ENCODE results near the gene CALML3.

CALML3 gene

DNA sequence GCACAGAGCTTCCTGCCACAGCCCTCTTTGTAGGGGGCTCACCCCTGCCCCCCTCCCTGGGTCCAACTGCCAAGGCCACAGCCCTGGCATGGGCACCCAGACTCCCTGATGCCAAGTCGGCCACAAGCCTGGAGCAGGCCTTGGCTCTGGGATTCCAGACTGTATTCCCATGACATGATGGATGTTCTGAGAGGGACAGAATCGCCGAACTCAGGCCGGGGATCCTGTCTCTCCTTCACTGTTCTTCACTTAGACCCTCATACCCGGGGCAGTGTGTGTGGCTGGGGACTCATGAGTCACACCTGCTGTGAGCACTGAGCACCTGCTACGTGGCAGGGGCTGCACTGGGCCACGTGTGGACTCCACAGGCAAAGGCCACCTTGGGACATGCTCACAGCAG, 33.3 kb upstream of the CALML3 start:
- DNase-seq (ENCODE audit: low read depth in 2 of 2), result no peak

DNA sequence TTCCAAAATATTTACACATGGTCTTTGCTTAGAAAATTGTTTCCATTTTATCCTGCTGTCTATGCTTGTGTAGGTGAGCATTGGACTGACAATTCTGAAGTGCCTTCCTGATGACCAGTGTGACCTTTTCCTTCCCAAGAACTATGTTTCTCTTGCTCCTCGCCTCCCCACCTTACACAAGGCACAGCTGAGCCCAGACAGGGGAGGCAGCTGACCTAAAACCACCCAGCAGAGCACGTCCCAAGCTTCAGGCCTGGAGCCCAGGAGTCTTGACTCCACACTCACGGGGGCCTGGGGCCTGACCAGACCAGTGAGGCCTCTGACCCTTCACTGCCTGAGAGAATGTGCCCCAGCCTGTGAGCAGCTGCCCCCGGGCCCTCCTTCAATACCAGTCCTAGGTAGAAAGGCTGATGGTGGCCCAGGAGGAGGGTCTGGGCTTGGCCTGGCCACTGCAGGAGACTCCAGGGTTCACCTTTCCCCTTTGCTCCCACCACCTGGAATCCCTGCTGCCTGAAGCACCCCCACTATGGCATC, 32.4 kb upstream of the CALML3 start:
- no peak for DNase-seq (ENCODE audit: low read depth in 2 of 2)

DNA sequence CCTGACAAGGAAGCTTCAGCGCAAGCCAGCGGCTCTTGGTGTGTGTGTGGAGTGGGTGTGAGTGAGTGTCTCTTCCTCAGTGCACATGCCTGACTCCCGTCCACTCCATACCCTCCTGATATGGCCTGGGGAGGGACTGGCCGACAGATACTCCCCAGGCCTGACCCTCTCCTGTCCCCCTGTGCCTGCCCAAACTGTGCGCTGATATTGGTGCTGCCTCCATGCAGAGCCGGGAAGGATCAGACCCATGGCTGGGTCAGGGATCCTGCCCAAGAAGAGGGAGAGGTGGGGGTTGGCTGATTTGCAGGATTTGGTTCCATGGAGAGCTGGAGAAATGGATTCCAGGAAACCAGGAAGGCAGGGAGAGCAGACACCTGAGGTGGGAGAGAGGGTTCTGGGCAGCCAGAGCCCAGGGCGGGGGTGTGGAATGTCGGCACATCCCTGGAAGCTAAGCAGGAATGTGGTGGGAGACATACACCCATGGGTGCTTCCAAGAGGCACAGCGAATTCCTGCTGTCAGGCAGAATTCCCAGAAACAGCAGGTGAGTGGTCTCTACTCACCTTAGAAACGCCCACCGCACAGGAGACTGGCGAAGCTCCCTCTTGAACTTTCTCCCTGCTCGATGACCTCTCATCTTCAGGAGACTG, 31.7 kb upstream of the CALML3 start:
- DNase-seq (ENCODE audit: low read depth in 2 of 2), result no peak

DNA sequence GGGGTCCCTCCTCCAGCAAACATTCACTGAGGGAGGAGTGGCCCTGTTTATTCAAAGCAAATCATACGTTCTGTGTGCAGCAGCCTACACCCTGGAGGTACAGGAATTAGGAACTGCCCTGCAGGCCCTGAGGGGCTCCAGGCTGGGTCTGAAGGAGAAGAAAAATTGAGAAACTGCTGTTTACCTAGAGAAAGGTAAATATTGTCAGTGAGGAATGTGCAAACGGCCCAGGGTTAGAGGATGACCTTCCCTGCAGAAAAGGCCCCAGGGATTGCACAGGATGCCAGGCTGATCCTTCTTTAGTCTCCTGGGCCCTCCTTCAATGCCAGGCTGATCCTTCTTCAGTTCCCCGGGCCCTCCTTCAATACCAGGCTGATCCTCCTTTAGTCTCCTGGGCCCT, 31.1 kb upstream of the CALML3 start:
- DNase-seq (ENCODE audit: low read depth in 2 of 2), result no peak

DNA sequence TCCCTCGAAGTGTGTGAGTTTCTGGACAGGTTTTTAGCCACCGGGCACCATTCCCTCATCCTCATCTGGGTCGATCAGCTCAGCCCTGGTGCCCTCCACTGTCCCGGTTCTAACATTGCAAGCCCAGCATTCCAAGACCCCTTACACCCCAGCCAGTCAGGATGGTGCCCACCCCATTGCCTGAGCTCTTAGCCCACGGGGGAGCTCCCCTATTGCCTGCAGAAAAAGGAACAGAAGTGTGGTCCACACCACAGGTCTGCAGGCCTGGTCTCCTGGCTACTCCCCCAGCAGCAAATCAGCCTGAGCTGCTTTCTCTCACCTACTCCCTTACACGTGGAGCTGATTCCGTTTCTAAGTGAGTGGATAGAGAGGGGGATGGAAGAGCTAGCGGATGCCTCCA, 30.1 kb upstream of the CALML3 start:
- DNase-seq (ENCODE audit: low read depth in 2 of 2), result no peak

DNA sequence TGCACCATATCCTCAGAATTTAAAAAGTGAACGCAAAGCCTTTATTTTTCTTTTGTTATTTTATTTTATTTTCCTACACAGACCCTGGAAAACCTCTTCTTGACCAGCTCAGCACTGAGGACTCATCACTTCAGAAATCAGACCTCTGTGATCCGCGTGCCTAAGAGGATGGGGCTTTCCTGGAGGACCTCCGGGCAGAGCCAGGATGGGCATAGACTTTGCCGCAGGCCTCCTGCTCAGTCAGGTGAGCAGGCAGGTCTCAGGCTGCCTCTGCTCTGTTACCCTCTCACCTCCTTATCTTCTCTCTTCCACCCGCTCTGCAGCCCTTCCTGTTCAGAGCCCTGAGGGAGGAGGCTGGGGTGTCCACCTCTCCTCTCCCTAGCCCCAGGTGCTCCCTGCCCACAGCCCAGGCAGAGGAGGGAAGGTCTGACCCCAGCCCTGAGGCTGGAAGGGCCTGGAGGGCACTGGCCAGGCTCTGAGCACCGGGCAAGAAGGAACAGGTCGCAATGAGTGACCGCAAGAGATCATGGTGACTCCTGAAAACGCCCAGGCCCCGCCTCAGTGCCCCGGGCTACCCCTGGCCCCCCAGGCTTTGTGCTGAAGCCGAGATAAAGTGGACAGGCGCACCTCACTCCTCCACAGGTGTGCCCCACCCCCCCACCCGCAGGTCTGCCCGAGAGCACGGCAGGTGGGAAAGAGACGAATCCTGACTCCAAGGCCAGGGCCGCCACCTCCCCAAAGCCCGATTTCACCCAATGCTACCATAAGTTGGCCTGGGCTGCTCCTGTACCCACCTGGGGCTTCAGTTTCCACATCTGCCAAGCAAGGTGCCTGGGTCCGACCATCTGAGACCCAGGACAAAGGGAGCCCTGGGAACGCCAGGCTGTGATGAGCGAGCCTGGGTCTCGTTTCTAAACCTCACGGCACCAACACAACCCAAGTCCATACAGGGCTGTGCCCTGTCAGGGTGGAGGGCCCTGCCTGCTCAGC, 28.2 kb upstream of the CALML3 start:
- no peak for DNase-seq (ENCODE audit: low read depth in 2 of 2)

DNA sequence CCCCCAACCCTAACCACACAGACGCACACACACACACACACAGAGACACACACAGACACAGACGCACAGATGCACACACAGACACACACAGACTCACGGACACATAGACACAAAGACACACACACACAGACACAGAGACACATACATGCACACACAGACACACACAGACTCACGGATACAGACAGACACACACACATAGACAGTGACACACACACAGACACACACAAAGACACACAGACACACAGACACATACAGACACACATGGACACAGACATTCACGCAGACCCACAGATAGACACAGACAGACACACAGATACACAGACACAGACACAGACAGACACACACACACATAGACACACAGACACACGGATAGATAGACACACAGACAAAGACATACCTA, 27.5 kb upstream of the CALML3 start:
- no peak for DNase-seq (ENCODE audit: low read depth in 2 of 2)

DNA sequence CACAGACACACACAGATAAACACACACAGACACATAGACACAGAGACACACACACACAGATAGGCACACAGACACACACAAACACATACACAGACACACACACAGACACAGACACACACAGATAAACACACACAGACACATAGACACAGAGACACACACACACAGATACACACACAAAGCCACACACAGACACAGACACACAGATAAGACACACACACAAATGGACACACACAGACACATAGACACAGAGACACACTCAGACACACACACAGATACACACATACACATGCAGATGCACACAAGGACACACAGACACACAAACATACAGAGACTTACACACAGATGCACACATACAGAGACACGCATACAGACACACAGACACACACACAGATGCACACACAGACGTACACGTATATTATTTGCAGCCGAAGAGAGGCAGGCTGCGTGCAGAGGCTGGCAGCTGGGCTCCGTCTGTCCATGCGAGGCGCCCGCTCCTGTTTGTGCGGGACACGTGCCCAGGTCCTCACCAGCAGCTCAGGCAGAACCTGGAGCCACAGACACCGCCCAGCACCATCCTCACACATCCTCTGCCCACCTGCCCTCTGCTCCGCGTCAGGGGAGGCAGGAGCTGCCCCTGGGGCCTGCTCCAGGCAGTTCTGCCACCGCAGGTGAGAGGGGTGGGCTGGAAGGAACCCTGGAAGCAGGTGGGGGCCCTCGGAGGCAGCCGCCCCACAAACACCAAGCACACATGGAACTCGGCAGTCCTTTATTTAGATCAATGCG, 26.6 kb upstream of the CALML3 start:
- no peak for DNase-seq (ENCODE audit: low read depth in 2 of 2)

DNA sequence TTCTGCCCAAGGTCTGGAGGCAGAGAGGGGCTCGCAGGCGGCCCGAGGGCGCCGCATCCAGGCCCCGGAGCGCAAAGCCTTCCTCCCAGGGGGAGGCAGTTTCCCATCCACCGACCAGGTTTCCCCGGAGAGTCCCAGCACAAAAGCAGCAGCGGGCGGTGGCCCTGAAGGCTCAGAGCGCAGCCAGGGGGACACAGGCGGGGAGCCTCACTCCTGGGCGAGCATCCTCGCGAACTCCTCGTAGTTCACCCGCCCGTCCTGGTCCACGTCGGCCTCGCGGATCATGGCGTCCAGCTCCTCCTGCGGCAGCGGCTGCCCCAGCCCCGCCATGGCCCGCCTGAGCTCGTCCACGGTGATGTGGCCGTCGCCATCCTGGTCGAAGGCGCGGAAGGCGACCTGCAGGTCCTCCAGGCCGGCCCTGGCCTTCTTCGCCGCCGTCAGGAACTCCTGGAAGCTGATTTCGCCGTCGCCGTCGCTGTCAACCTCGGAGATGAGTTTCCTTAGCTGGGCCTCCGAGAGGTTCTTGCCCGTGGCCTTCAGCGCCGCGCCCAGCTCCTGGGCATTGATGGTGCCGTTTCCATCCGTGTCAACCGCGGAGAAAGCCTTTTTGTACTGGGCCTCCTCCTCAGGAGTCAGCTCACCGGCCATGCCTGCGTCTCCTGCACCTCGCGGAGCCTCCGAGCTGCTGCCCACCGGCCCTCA, 25.8 kb upstream of the CALML3 start:
- DNase-seq (ENCODE audit: low read depth in 2 of 2), result no peak

DNA sequence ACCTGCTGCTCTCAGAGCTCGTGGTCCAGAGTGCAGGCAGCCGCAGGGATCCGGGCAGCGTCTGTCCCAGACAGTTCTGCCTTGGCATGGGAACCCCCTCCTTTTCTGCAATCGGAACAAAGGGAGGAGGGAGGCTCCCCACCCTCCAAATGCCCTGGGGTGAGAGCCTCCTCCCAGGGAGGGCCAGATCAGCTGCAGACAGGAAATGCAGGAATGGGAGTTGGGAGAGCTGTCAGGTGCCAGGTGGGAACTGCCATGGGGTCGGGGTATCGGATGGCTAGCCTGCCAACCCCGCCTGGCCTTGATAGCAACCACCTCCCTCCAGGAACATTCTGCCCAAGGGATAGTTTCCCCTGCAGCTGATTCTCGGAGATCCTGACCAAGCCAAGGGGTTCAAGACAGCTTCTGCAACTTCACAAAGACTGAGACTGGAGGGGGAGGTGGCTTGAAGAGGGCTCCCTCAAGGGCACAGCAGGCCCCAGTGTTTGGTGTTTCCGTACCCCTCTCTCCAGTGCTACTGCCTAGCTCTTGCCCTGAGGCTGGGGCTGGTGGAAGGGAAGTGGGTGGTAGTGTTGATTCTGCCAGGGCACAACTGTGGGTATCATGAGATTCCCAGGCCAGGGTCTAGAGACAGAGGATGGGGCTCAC, 25.1 kb upstream of the CALML3 start, which contains the start of gene CALML5:
TSS of gene CALML5 (minus strand) at position 78 of the 648 bp plus-strand sequence. CDS start 132 bp downstream, outside the sequence.
- no peak for DNase-seq (ENCODE audit: low read depth in 2 of 2)

DNA sequence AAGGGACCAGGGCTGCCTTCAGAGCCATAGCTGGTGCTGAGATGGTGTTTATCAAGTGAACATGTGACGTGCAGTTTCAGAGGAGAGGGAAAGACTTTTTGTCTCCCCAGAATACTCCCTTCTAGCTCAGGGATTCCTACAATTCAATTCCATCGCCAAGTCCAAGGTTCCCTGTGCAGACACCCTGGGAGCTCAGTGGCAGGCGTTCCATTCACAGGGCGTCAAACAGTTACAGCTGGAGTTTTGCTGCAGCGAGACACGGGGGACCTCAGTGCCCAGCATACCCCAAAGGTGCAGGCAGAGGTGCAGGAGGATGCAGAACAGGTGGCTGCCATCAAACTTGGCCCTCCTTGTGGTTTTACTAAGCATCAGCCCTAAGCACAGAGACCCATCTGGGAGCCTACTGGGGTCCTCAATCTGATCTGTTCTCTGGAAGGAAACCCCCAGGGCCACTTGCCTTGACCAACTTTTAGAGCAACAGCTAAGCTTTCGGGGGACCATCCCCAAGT, 24.5 kb upstream of the CALML3 start:
- no peak for DNase-seq (ENCODE audit: low read depth in 2 of 2)

DNA sequence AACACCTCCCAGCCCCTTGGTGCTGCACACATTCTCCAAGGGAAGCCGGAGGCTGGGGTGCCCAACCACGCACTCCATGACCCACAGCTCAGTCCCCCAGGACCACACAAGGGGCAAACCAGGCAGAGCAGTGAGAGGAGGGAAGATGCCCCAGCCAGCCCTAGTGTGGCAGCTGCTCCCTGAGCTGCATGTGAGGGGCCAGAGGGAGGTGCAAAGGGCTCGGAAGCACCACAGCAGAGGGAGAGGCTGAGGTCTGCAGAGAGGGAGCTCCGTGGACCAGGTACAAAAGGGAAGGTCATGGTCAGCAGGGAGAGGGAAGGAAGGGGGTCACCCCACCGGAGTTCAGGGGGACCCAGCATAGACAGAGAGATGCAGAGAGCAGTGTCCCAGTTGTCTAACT, 23.9 kb upstream of the CALML3 start:
- DNase-seq (ENCODE audit: low read depth in 2 of 2), result no peak

DNA sequence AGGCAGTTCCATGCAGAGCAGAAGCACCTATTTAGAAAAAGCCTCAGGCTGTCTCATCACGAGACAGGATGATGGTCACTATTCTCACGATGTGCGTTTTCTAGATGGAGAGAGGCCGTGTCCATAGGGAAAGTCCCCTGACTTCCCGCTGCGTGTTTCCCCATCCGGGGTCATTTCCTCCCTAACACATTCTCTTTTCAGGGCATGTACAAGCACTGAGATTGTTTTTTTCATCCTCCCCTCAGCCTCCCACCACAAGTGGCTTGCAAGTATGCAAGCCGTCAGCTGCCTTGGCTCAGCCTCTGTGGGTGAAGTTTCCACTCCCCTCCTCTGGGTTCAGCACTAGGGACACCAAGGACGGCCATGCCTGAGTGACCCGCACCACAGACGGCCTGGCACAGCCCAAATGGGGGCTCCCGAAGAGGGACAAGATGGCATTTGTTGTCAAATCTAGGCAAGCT, 22.7 kb upstream of the CALML3 start:
- DNase-seq (ENCODE audit: low read depth in 2 of 2), result no peak

DNA sequence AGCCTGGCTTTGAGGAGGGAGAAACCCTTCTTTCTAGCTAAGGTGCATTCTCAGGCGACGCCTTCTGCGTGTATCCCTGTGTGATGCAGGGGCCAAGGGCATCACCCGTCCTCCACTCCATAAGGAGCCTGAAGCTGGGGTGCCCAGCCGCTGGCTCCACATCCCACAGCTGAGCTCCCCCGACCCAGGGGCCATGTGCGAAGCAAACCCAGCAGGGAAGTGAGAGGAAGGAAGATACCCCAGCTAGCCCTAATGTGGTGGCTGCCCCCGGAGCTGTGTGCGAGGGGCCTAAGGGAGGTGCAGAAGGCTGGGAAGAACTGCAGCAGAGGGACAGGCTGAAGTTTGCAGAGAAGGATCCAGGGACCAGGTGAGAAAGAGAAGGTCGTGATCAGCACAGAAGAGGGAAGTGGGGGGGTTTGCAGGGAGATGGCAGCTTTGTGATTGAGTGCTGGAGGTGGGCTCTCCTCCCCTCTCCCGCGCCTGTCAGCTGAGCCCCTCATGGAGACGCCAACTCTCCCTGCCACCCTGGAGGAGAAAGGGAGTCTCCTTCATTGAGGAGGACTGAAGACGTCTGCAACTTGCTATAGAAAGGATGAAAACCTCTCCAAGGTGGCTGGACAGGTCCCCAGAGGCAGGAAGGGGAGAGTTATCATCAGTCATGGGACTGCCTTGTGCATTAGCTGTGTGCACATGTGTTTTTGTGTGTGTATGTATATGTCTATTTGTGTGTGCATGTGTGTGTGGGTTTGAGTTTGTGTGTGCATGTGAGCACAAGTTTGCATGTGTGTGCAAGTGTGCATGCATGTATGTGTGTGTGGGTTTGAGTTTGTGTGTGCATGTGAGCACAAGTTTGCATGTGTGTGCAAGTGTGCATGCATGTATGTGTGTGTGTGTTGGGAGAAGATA, 21.9 kb upstream of the CALML3 start:
- no peak for DNase-seq (ENCODE audit: low read depth in 2 of 2)

DNA sequence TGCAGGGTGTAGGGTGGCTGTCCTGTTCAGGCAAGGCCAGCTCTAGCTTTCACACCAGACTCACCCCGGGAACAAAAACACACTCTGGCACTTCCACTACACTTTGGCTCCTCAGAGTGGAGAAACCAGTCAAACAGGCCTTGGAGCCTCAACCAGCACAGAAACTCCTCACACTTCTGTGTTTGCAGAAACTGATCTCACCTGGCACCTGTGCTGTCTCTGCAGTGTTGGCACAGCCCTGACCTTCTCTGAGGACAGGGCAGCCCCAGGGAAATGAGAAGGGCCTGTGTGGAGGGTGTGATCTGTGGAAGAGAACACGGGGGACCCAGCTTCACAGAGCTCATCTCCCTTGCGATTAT, 21.3 kb upstream of the CALML3 start:
- no peak for DNase-seq (ENCODE audit: low read depth in 2 of 2)

DNA sequence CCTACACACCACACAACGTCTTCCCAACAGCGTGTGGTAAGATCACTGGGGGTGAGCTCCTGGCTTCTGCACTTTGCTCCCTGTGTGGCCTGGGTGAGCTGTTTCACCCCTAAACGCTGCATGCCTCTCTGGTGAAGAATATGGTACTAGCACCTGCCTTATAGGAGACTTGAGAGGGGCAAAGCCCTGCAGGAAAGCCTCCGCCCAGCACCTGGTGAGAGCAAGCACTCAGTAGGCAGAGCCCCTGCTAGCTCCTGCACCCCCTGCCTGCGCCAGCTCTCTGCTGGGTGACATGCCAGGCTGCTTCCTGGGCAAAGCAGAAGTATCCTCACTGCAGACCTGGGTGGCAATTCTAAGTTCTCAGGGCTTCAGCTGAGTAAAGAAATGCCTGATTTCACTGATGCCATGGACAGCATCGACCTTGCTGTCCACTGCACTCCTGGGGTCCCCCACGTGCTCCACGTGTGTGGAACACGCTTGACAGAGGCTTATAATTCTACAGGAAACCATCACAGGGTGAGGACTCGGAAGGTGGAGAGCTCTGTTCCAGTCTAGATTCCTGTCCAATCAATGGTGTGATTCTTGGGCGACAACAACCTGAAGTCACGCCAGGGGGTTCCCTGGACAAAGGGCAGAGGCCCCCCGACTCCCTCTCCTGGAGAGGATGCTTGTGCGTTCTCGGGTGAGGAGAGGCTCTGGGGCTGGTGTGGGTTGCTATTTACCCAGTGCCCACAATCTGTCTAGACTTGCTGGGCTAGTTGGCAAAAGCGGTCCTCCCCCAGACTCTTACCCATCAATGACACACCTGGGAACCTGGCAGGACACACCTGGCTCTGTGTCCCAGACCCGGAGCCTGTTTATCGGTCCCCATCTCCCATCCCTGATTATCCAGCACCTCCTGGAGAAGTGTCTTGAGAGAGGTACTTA, 20.4 kb upstream of the CALML3 start:
- no peak for DNase-seq (ENCODE audit: low read depth in 2 of 2)

DNA sequence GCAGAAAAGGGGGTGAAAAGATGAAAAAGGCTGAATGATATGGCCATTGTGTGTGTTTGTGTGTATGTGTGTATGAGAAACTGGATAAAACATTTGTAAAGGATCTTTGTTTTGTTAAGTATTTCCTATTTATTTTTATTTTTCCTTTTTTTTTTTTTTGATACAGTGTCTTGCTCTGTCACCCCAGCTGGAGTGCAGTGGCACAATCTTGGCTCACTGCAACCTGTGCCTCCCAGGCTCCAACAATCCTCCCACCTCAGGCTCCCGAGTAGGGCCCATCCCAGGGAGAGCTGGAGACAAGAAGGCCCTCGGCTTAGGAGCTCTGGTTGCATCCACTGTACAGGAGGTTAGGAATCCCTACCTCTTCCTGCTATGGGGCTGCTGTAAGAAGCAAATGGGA, 18.5 kb upstream of the CALML3 start:
- DNase-seq (ENCODE audit: low read depth in 2 of 2), result no peak
